Measurements from ENCODE around the gene ANLN. TPM values are rescaled to one million over a fixed set of nuclear protein-coding genes. Genes with fewer than 3 reads are reported as not detected.
A peak's percentile ranks its signal among the peaks of the same experiment; 100 is the strongest.

ANLN gene
- total and polyA plus RNA-seq, 9 of the 15 experiments (the other 6 are each of a cell fraction or from before 2014, with no cell fraction given), result 18.1 to 66.2 (median 38.7) TPM

- TF ChIP-seq ZNF707 (CRISPR knock-in tag; conservative IDR thresholded peaks at IDR 0.05), result no peak
- 0 out of 2 replicates have a peak, but pooled peaks have one; percentile 35 for TF ChIP-seq FOXJ2 (tag; IDR thresholded peaks at IDR 0.05)
- TF ChIP-seq IRF9 (tag; IDR thresholded peaks at IDR 0.05), result no peak
- no peak for TF ChIP-seq MXD1 (CRISPR knock-in tag; IDR thresholded peaks at IDR 0.05; ENCODE audit: borderline replicate concordance, poor library complexity, severe bottlenecking)
- TF ChIP-seq ZNF507 (tag; conservative IDR thresholded peaks at IDR 0.05), result no peak
- TF ChIP-seq TCF7L2 (IDR thresholded peaks at IDR 0.05; ENCODE audit: low read depth, low read length), result no peak
- TF ChIP-seq PHF20 (IDR thresholded peaks at IDR 0.05; ENCODE audit: partially characterized antibody), result peak; percentile 25
- TF ChIP-seq E4F1 (CRISPR knock-in tag; IDR thresholded peaks at IDR 0.05; ENCODE audit: borderline replicate concordance), result no peak
- no peak for TF ChIP-seq NFYB (IDR thresholded peaks at IDR 0.05; ENCODE audit: extremely low read depth, insufficient read length)
- TF ChIP-seq NR0B1 (IDR thresholded peaks at IDR 0.05; ENCODE audit: partially characterized antibody), result no peak
- no peak for TF ChIP-seq MAFF (IDR thresholded peaks at IDR 0.05; ENCODE audit: low read length)
- no peak for TF ChIP-seq ZKSCAN3 (CRISPR knock-in tag; IDR thresholded peaks at IDR 0.05)
- TF ChIP-seq ZBED1 (IDR thresholded peaks at IDR 0.05), result no peak
- TF ChIP-seq ZNF239 (CRISPR knock-in tag; IDR thresholded peaks at IDR 0.05), result no peak
- TF ChIP-seq STAT6 (CRISPR knock-in tag; IDR thresholded peaks at IDR 0.05), result no peak
- TF ChIP-seq LEF1 (IDR thresholded peaks at IDR 0.05), result no peak
- TF ChIP-seq ZNF398 (CRISPR knock-in tag; IDR thresholded peaks at IDR 0.05), result no peak
- TF ChIP-seq ZNF696 (CRISPR knock-in tag; conservative IDR thresholded peaks at IDR 0.05), result no peak
Observed at GRCh38 chr7:36366718-36367560, 22.7 kb upstream of the ANLN start (continued).
